SK-N-SH treated with all-trans-retinoic acid at 6 μM for 48 hours (cell line): Measurements from ENCODE around the gene S100G.
"Not testable (repeated sequence)": the region's sequence is repeated elsewhere in the genome, so short reads cannot be mapped to it uniquely, and the experiment has no call there.

Experiments used
- ATAC-seq: fragments of 200-7000 bp; cut with Tn5 transposase; 3 replicates; pipeline ENCODE4 v1.9.1; 2020; ENCODE audit warnings: mild to moderate bottlenecking, moderate library complexity
- ARNTL ChIP-seq: fragments of 450-650 bp; formaldehyde crosslinking; IDR thresholded peaks from 2 replicates; pipeline ENCODE4 v1.5.0; 2020; ENCODE audit warnings: low read depth, mild to moderate bottlenecking, moderate library complexity, borderline replicate concordance
- BACH2 ChIP-seq: fragments of 250-450 bp; sonication (Bioruptor Pico); IDR thresholded peaks from 2 replicates; pipeline ENCODE4 v1.9.0; 2021; ENCODE audit warnings: mild to moderate bottlenecking, borderline replicate concordance
- CSDC2 ChIP-seq: fragments of 250-450 bp; sonication (Bioruptor Pico); IDR thresholded peaks from 2 replicates; pipeline ENCODE4 v1.5.0; 2020; ENCODE audit warnings: mild to moderate bottlenecking, moderate library complexity
- GLIS3 ChIP-seq: fragments of 250-450 bp; sonication (Bioruptor Pico); IDR thresholded peaks from 2 replicates; pipeline ENCODE4 v1.5.0; 2020; ENCODE audit warnings: mild to moderate bottlenecking, moderate library complexity
- ISL1 ChIP-seq: fragments of 250-450 bp; sonication (Bioruptor Pico); IDR thresholded peaks from 2 replicates; pipeline ENCODE4 v2.1.2; 2022; ENCODE audit warnings: mild to moderate bottlenecking, moderate library complexity
- OSR1 ChIP-seq: fragments of 250-450 bp; sonication (Bioruptor Pico); IDR thresholded peaks from 2 replicates; pipeline ENCODE4 v1.8.0; 2022; ENCODE audit warnings: moderate library complexity, mild to moderate bottlenecking, inconsistent platforms
- PPARA ChIP-seq: fragments of 250-450 bp; sonication (Bioruptor Pico); IDR thresholded peaks from 2 replicates; pipeline ENCODE4 v1.5.0; 2020; ENCODE audit warnings: mild to moderate bottlenecking, borderline replicate concordance
- RARB ChIP-seq: fragments of 250-450 bp; sonication (Bioruptor Pico); IDR thresholded peaks from 2 replicates; pipeline ENCODE4 v1.8.0; 2021; ENCODE audit warnings: mild to moderate bottlenecking, moderate library complexity
- SNAI2 ChIP-seq: fragments of 250-450 bp; sonication (Bioruptor Pico); IDR thresholded peaks from 2 replicates; pipeline ENCODE4 v1.5.0; 2020; ENCODE audit warnings: mild to moderate bottlenecking, moderate library complexity
- TCF4 ChIP-seq: fragments of 250-450 bp; sonication (Bioruptor Pico); IDR thresholded peaks from 2 replicates; pipeline ENCODE4 v1.8.0; 2021; ENCODE audit warnings: mild to moderate bottlenecking, moderate library complexity, borderline replicate concordance
- TOX ChIP-seq: fragments of 250-450 bp; sonication (Bioruptor Pico); IDR thresholded peaks from 2 replicates; pipeline ENCODE4 v1.8.0; 2021; ENCODE audit warnings: mild to moderate bottlenecking, moderate library complexity, borderline replicate concordance
- ZC3H10 ChIP-seq: fragments of 250-450 bp; sonication (Bioruptor Pico); IDR thresholded peaks from 2 replicates; pipeline ENCODE4 v1.5.1; 2021; ENCODE audit warnings: mild to moderate bottlenecking, moderate library complexity
- ZFP3 ChIP-seq: fragments of 250-450 bp; sonication (Bioruptor Pico); IDR thresholded peaks from 2 replicates; pipeline ENCODE4 v1.5.0; 2020; ENCODE audit warnings: mild to moderate bottlenecking, moderate library complexity
- ZFP30 ChIP-seq: fragments of 450-650 bp; formaldehyde crosslinking; IDR thresholded peaks from 2 replicates; pipeline ENCODE4 v1.5.0; 2022; ENCODE audit warnings: mild to moderate bottlenecking, moderate library complexity
- ZNF565 ChIP-seq: fragments of 450-650 bp; formaldehyde crosslinking; conservative IDR thresholded peaks from 2 replicates; pipeline ENCODE4 v1.5.0; 2020; ENCODE audit warnings: low read depth, mild to moderate bottlenecking, moderate library complexity
- ZNF70 ChIP-seq: fragments of 450-650 bp; formaldehyde crosslinking; IDR thresholded peaks from 2 replicates; pipeline ENCODE4 v1.5.0; 2020; ENCODE audit warnings: mild to moderate bottlenecking, moderate library complexity
- ZNF8 ChIP-seq: fragments of 450-650 bp; formaldehyde crosslinking; IDR thresholded peaks from 2 replicates; pipeline ENCODE4 v1.5.0; 2020; ENCODE audit warnings: mild to moderate bottlenecking, moderate library complexity
- TF ChIP-seq, protein P1 (sequence below): fragments of 250-450 bp; sonication (Bioruptor Pico); IDR thresholded peaks from 2 replicates; pipeline ENCODE4 v1.8.0; 2020; ENCODE audit warnings: mild to moderate bottlenecking, moderate library complexity, borderline replicate concordance
- TF ChIP-seq, protein P2 (sequence below): fragments of 250-450 bp; sonication (Bioruptor Pico); IDR thresholded peaks from 2 replicates; pipeline ENCODE4 v1.5.0; 2020; ENCODE audit warnings: mild to moderate bottlenecking, moderate library complexity
- TF ChIP-seq, protein P3 (sequence below): fragments of 250-450 bp; sonication (Bioruptor Pico); IDR thresholded peaks from 2 replicates; pipeline ENCODE4 v1.5.1; 2021; ENCODE audit warnings: mild to moderate bottlenecking, moderate library complexity
- TF ChIP-seq, protein P4 (sequence below): fragments of 250-450 bp; sonication (Bioruptor Pico); IDR thresholded peaks from 2 replicates; pipeline ENCODE4 v1.8.0; 2021; ENCODE audit warnings: low read depth, mild to moderate bottlenecking, moderate library complexity, borderline replicate concordance

S100G gene

DNA sequence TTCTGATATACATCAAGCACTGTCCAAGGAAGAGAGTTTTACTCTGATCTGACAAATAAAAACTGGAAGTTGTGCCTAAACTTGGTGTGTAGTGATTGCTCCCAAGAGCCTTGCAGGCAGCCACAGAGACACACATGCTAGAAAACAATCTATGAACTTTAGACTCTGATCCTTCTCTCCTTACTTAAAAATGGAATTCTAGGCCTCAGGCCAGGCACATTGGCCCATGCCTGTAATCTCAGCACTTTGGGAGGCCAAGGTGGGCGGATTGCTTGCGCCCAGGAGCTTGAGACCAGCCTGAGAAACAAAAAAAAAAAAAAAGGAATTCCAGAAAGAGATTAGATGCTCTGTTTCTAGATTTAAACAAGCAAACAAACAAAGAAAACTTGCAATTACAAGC, 45.6 kb upstream of the S100G start:
- peak; percentile 38 for ATAC-seq
- TF ChIP-seq TOX (CRISPR knock-in tag) (no peak), ZNF70 (CRISPR knock-in tag) (no peak)

DNA sequence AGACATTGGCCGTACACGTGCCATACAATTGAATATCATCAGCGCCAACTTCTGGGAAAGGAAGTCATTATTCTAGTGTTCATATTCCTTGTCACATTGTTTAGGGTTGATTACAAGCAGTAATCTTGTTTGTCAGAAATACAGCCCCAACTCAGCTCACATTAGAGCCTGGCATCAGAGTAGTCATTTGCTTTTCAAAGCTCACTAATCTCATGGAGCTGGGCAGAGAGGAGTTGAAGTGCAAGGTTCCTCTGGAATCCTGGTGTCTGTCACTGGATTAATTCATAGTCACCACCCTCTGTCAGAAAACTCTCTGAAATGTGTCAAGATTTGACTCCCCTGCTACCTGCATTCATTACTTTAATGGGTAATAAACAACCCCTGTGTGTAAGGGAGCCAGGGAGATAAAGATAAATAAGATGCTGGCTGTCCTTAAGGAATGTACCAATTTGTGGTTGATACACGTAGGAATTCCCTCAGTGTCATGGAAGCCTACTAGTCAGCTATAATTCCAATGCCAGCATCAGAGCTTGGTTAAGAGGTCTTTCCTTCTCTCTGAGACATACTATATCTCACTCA, 43.7 kb upstream of the S100G start:
- no peak for ATAC-seq
- TF ChIP-seq ZNF565 (CRISPR knock-in tag): no peak
- no peak for TF ChIP-seq GLIS3
- TF ChIP-seq ARNTL (CRISPR knock-in tag): no peak
- TF ChIP-seq TCF4 (CRISPR knock-in tag): no peak
- TF ChIP-seq ZC3H10 (CRISPR knock-in tag): no peak
- TF ChIP-seq PPARA (CRISPR knock-in tag): no peak
- TF ChIP-seq ZNF70 (CRISPR knock-in tag): no peak
- TF ChIP-seq CSDC2 (CRISPR knock-in tag): no peak
- no peak for TF ChIP-seq ISL1 (CRISPR knock-in tag)
- TF ChIP-seq ZFP30 (CRISPR knock-in tag): no peak
- no peak for TF ChIP-seq SNAI2 (CRISPR knock-in tag)
- no peak for TF ChIP-seq BACH2
- TF ChIP-seq, all 23 proteins: peak for 0

DNA sequence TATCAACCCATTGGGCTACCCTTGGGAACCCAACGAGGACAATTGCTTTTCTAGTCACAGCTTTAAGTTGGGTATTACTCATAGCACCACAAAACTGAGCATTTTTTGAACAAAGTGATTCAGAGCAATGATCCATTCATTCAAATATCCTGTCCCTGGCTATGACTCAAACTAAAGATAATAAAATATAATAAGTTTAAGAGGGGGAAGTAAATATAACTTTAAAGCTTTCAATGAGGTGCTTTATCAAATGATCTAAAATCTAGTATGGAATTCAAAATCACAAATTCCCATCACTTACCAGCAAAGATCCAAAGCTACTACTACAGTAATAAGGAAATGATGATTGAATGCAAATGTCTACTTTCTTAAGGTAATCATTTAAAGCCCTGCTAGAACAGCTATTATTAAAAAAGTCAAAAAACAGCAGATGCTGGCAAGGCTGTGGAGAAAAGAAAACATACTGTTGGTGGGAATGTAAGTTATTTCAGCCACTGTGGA, 39.8 kb upstream of the S100G start:
- ATAC-seq: peak; percentile 81
- TF ChIP-seq, protein P1, sequence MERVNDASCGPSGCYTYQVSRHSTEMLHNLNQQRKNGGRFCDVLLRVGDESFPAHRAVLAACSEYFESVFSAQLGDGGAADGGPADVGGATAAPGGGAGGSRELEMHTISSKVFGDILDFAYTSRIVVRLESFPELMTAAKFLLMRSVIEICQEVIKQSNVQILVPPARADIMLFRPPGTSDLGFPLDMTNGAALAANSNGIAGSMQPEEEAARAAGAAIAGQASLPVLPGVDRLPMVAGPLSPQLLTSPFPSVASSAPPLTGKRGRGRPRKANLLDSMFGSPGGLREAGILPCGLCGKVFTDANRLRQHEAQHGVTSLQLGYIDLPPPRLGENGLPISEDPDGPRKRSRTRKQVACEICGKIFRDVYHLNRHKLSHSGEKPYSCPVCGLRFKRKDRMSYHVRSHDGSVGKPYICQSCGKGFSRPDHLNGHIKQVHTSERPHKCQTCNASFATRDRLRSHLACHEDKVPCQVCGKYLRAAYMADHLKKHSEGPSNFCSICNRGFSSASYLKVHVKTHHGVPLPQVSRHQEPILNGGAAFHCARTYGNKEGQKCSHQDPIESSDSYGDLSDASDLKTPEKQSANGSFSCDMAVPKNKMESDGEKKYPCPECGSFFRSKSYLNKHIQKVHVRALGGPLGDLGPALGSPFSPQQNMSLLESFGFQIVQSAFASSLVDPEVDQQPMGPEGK: no peak
- TF ChIP-seq, protein P2, sequence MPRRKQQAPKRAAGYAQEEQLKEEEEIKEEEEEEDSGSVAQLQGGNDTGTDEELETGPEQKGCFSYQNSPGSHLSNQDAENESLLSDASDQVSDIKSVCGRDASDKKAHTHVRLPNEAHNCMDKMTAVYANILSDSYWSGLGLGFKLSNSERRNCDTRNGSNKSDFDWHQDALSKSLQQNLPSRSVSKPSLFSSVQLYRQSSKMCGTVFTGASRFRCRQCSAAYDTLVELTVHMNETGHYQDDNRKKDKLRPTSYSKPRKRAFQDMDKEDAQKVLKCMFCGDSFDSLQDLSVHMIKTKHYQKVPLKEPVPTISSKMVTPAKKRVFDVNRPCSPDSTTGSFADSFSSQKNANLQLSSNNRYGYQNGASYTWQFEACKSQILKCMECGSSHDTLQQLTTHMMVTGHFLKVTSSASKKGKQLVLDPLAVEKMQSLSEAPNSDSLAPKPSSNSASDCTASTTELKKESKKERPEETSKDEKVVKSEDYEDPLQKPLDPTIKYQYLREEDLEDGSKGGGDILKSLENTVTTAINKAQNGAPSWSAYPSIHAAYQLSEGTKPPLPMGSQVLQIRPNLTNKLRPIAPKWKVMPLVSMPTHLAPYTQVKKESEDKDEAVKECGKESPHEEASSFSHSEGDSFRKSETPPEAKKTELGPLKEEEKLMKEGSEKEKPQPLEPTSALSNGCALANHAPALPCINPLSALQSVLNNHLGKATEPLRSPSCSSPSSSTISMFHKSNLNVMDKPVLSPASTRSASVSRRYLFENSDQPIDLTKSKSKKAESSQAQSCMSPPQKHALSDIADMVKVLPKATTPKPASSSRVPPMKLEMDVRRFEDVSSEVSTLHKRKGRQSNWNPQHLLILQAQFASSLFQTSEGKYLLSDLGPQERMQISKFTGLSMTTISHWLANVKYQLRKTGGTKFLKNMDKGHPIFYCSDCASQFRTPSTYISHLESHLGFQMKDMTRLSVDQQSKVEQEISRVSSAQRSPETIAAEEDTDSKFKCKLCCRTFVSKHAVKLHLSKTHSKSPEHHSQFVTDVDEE (CRISPR knock-in tag): no peak
- TF ChIP-seq ISL1 (CRISPR knock-in tag): peak; percentile 82

DNA sequence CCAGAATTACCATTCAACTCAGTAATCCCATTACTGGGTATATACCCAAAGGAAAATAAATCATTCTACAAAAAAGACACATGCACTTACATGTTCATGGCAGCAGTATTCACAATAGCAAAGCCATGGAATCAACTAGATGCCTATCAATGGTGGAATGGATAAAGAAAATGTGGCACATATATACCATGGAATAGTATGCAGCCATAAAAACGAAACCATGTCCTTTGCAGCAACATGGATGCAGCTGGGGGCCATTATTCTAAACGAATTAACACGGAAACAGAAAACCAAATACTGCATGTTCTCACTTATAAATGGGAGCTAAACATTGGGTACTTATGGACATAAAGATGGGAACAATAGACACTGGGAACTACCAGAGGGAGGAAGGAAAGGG, 39.3 kb upstream of the S100G start:
- not testable (repeated sequence) for ATAC-seq
- TF ChIP-seq ZNF8 (CRISPR knock-in tag): peak; percentile 82; the same call in 1 of the 2 replicates
- TF ChIP-seq, all 23 proteins: peak for 1; not testable (repeated sequence) for 22

DNA sequence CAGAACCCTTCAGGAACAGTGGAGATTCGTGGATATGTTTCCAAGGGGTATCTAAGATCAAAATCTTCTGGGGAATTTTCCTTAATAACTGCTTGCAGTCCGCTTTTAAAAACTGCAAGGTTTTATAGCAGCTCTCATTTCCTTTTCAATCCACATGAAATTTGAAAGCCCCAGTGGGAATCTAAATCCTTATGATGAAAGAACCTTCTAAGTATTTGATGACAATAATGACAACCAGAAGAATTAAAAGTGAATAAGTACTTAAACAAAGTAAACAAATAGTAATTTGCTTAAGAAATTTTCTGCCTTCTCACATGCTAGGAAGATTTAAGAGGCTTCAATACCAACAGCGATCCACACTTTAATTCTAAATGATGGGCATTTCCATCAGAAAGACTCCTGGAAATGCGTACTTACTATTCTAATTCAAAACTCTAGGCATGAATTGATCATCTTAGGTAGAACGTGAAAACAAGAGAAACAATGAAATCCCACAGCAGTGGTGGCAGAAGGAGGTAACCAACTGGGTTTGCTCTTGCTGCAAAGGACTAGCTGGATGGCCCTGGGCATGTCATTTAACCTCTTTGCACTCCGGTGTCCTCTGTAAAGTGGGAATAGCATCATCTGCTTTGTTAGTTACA, 37.6 kb upstream of the S100G start:
- no peak for ATAC-seq
- TF ChIP-seq OSR1 (CRISPR knock-in tag): no peak
- TF ChIP-seq ZFP30 (CRISPR knock-in tag): no peak
- no peak for TF ChIP-seq ZNF565 (CRISPR knock-in tag)
- TF ChIP-seq ZC3H10 (CRISPR knock-in tag): no peak
- no peak for TF ChIP-seq GLIS3
- TF ChIP-seq ZFP3 (CRISPR knock-in tag): no peak
- TF ChIP-seq, protein P3, sequence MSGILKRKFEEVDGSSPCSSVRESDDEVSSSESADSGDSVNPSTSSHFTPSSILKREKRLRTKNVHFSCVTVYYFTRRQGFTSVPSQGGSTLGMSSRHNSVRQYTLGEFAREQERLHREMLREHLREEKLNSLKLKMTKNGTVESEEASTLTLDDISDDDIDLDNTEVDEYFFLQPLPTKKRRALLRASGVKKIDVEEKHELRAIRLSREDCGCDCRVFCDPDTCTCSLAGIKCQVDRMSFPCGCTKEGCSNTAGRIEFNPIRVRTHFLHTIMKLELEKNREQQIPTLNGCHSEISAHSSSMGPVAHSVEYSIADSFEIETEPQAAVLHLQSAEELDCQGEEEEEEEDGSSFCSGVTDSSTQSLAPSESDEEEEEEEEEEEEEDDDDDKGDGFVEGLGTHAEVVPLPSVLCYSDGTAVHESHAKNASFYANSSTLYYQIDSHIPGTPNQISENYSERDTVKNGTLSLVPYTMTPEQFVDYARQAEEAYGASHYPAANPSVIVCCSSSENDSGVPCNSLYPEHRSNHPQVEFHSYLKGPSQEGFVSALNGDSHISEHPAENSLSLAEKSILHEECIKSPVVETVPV (CRISPR knock-in tag): no peak
- TF ChIP-seq CSDC2 (CRISPR knock-in tag): no peak
- no peak for TF ChIP-seq RARB
- TF ChIP-seq ISL1 (CRISPR knock-in tag): no peak
- TF ChIP-seq, protein P2 (CRISPR knock-in tag): no peak
- TF ChIP-seq, protein P4, sequence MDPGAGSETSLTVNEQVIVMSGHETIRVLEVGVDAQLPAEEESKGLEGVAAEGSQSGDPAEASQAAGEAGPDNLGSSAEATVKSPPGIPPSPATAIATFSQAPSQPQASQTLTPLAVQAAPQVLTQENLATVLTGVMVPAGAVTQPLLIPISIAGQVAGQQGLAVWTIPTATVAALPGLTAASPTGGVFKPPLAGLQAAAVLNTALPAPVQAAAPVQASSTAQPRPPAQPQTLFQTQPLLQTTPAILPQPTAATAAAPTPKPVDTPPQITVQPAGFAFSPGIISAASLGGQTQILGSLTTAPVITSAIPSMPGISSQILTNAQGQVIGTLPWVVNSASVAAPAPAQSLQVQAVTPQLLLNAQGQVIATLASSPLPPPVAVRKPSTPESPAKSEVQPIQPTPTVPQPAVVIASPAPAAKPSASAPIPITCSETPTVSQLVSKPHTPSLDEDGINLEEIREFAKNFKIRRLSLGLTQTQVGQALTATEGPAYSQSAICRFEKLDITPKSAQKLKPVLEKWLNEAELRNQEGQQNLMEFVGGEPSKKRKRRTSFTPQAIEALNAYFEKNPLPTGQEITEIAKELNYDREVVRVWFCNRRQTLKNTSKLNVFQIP (CRISPR knock-in tag): no peak
- TF ChIP-seq PPARA (CRISPR knock-in tag): no peak
- TF ChIP-seq, protein P1: no peak
